Subcutaneous adipose tissue (tissue), 4 donors: ENCODE data around the gene PIP5K1C. TPM values are rescaled to one million over a fixed set of nuclear protein-coding genes. Genes with fewer than 3 reads are reported as not detected.

Source experiments
- CTCF ChIP-seq: fragments of 450-650 bp; IDR thresholded peaks from one replicate; pipeline ENCODE4 v1.5.1; 2016; ENCODE audit warnings: low read depth, mild to moderate bottlenecking, control low read depth, antibody characterized with exemption, moderate library complexity
- total RNA-seq, 4 donors: library from RNA; depleted of rRNA; stranded (reverse); fragments of >200 nt; gene quantifications; one replicate each; pipeline ENCODE4 v1.1.0, GENCODE V29; 2016

The PIP5K1C gene
- total RNA-seq, 4 donors from 2014 or later, result 10.1 to 25.4 (median 13.7) TPM

GRCh38 chr19:3671680-3672574 is 28.3 kb downstream of the PIP5K1C start:
- no peak for TF ChIP-seq CTCF

GRCh38 chr19:3670796-3671679 is 29.2 kb downstream of the PIP5K1C start:
- TF ChIP-seq CTCF, result no peak

- TF ChIP-seq CTCF, result no peak
These were observed 30.1 kb downstream of the PIP5K1C start for GRCh38 chr19:3669947-3670795.

GRCh38 chr19:3669082-3669946 is 31.0 kb downstream of the PIP5K1C start:
- TF ChIP-seq CTCF, result no peak

GRCh38 chr19:3668331-3669081 is 31.8 kb downstream of the PIP5K1C start:
- no peak for TF ChIP-seq CTCF

- no peak for TF ChIP-seq CTCF
These were observed 32.5 kb downstream of the PIP5K1C start for GRCh38 chr19:3667766-3668165.
